ENCODE results near the gene DOK7. TPM values are rescaled to one million over a fixed set of nuclear protein-coding genes. Genes with fewer than 3 reads are reported as not detected.

Gene DOK7
- polyA plus RNA-seq, 1 donor (not counting 4 experiments of a cell fraction or from before 2014, with no cell fraction given), result 0.13 TPM

Other genes with a start within 250 kb of the DOK7 start
- gene MSANTD1, start 214.1 kb upstream of the DOK7 start, polyA plus RNA-seq, result 0.05 to 0.13 TPM in 2 of 3 replicates, not detected in the other
- gene RGS12, start 170.3 kb upstream of the DOK7 start, polyA plus RNA-seq, result 25.2 to 43.6 TPM (median 34.0 TPM) in 3 replicates
- gene HGFAC, start 21.3 kb upstream of the DOK7 start, polyA plus RNA-seq, result not detected in 3 replicates
- gene LRPAP1, start 69.1 kb downstream of the DOK7 start, polyA plus RNA-seq, result 117 to 175 TPM (median 121 TPM) in 3 replicates